ENCODE measurements around the gene AJAP1. TPM values are rescaled to one million over a fixed set of nuclear protein-coding genes. Genes with fewer than 3 reads are reported as not detected.

Gene AJAP1
- total RNA-seq, 2 donors from 2014 or later, result 0.04 to 0.08 TPM

GRCh38 chr1:4745560-4745959, 91.2 kb downstream of the AJAP1 start:
- no peak for DNase-seq (ENCODE audit: low spot score)
- Histone ChIP-seq H3K4me3 (no peak overlapping the region), H3K27ac (no peak overlapping the region), H3K9me3 (no peaks in the 10 kb centered on the region), H3K27me3 (no peaks in the 10 kb centered on the region), H3K4me1 (no peaks in the 10 kb centered on the region), H3K36me3 (no peaks in the 10 kb centered on the region)
- TF ChIP-seq CTCF (IDR thresholded peaks at IDR 0.05), result no peak

GRCh38 chr1:4749406-4749805, 95.0 kb downstream of the AJAP1 start:
- no peaks in the 10 kb centered on the region for H3K4me1 ChIP-seq
- H3K9me3 ChIP-seq, result peaks cover 0 to 10% of the 10 kb centered on the region in 2 donors
- H3K36me3 ChIP-seq, result no peaks in the 10 kb centered on the region
- DNase-seq (ENCODE audit: low spot score), result no peak
- no peak overlapping the region for H3K4me3 ChIP-seq
- H3K27me3 ChIP-seq, result no peaks in the 10 kb centered on the region
- no peak for TF ChIP-seq CTCF (IDR thresholded peaks at IDR 0.05)
- no peak overlapping the region for H3K27ac ChIP-seq

- no peaks in the 10 kb centered on the region for H3K36me3 ChIP-seq
- no peak for TF ChIP-seq CTCF (IDR thresholded peaks at IDR 0.05)
Measured at GRCh38 chr1:4750177-4750576, 95.8 kb downstream of the AJAP1 start.

GRCh38 chr1:4752059-4752458, 97.7 kb downstream of the AJAP1 start:
- peaks cover 0 to 11% of the 10 kb centered on the region in 2 donors for H3K9me3 ChIP-seq
- no peaks in the 10 kb centered on the region for H3K36me3 ChIP-seq
- no peak overlapping the region for H3K4me3 ChIP-seq
- no peaks in the 10 kb centered on the region for H3K27me3 ChIP-seq
- H3K4me1 ChIP-seq, result no peaks in the 10 kb centered on the region
- no peak overlapping the region for H3K27ac ChIP-seq
- TF ChIP-seq CTCF (IDR thresholded peaks at IDR 0.05), result no peak
- no peak for DNase-seq (ENCODE audit: low spot score)

More at GRCh38 chr1:4750177-4750576, 95.8 kb downstream of the AJAP1 start:
- Histone ChIP-seq H3K9me3 (peaks cover 0 to 11% of the 10 kb centered on the region in 2 donors), H3K4me1 (no peaks in the 10 kb centered on the region), H3K27me3 (no peaks in the 10 kb centered on the region), H3K27ac (no peak overlapping the region), H3K4me3 (no peak overlapping the region)
- DNase-seq (ENCODE audit: low spot score), result no peak

- TF ChIP-seq CTCF (IDR thresholded peaks at IDR 0.05), result no peak
- Histone ChIP-seq H3K36me3 (no peaks in the 10 kb centered on the region), H3K4me1 (no peaks in the 10 kb centered on the region), H3K9me3 (peaks cover 0 to 11% of the 10 kb centered on the region in 2 donors), H3K4me3 (no peak overlapping the region), H3K27ac (no peak overlapping the region), H3K27me3 (no peaks in the 10 kb centered on the region)
- no peak for DNase-seq (ENCODE audit: low spot score)
Measured at GRCh38 chr1:4754816-4755215, 100.4 kb downstream of the AJAP1 start.

- no peaks in the 10 kb centered on the region for H3K27me3 ChIP-seq
- no peak for TF ChIP-seq CTCF (IDR thresholded peaks at IDR 0.05)
- H3K4me3 ChIP-seq, result no peak overlapping the region
- H3K27ac ChIP-seq, result no peak overlapping the region
- DNase-seq (ENCODE audit: low spot score), result no peak
- no peaks in the 10 kb centered on the region for H3K4me1 ChIP-seq
- H3K36me3 ChIP-seq, result no peaks in the 10 kb centered on the region
- H3K9me3 ChIP-seq, result peaks cover 0 to 11% of the 10 kb centered on the region in 2 donors
Measured at GRCh38 chr1:4755301-4755845, 101.0 kb downstream of the AJAP1 start.
